Measurements from ENCODE around the gene ZCCHC10. TPM values are rescaled to one million over a fixed set of nuclear protein-coding genes. Genes with fewer than 3 reads are reported as not detected.

The ZCCHC10 gene
- 10 to 100 TPM in 4 of 6 donors, 1 to 10 TPM in 2; 5.7 to 21.3 (median 12.4) TPM for total RNA-seq

DNA sequence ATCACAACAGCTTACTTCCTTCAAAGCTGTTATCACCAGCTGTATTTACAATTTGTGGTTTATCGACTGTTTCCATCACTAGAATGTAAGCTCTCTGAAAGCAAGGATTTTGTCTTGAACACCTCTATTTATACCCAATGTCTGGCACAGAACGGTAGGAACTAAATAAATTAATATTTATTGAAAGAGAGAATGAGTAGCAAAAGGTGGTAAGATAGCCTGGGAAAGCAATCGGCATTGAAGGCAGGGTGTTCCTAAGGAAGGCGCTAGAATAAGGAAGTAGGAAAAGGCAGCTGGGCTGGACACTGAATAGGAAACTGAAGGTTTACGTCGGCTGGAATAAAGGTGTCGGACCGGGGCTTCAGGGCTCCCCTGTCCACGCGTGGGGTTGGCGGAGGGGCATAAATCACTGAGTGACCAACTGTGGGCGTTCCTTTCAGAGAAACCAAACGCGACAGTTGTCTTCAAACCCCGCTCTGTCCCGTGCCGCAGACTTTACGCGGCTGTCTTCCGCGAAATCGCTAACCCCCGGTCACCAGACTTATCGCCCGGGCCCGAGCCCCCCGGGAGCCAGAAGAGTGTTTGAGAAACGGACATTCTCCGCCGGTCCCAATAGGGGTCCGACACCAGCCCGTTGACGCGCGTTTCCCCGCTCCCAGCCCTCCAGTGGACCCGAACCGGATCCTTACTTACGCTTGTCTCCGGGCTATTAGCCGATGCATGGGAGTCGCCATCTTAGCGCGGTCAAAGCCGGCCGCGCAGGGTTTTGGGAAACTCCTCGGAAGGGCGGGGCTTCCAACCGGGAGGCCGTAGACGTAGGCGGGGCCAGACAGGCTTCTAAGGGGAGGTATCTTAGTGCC lies at the start of gene ZCCHC10:
Gene ZCCHC10 (minus strand): TSS at position 746 of the 860 bp plus-strand sequence. CDS start 12 bp downstream, at position 734.
- peak; percentile 99 to 100 for ATAC-seq (ENCODE audit: low FRiP score in 2 of 2)
- Histone ChIP-seq H3K27ac (peak within 1 kb of the TSS; percentile 94 to 99 (median 96)), H3K4me3 (peak within 1 kb of the TSS; percentile 45 to 91 (median 76)), H3K9me3 (no peaks in the 10 kb centered on the region), H3K4me1 (peaks cover 8 to 22% (median 13%) of the 10 kb centered on the region in 4 donors), H3K27me3 (no peaks in the 10 kb centered on the region), H3K36me3 (peaks cover 0 to 10% (median 2%) of the 10 kb centered on the region in 4 donors)
- TF ChIP-seq EP300 (IDR thresholded peaks at IDR 0.05) (no peak), POLR2AphosphoS5 (IDR thresholded peaks at IDR 0.05) (peak; percentile 47 to 89), POLR2A (IDR thresholded peaks at IDR 0.05) (peak in 3 of 4 donors; percentile 51 to 82 (median 80))
- TF ChIP-seq, protein P1, sequence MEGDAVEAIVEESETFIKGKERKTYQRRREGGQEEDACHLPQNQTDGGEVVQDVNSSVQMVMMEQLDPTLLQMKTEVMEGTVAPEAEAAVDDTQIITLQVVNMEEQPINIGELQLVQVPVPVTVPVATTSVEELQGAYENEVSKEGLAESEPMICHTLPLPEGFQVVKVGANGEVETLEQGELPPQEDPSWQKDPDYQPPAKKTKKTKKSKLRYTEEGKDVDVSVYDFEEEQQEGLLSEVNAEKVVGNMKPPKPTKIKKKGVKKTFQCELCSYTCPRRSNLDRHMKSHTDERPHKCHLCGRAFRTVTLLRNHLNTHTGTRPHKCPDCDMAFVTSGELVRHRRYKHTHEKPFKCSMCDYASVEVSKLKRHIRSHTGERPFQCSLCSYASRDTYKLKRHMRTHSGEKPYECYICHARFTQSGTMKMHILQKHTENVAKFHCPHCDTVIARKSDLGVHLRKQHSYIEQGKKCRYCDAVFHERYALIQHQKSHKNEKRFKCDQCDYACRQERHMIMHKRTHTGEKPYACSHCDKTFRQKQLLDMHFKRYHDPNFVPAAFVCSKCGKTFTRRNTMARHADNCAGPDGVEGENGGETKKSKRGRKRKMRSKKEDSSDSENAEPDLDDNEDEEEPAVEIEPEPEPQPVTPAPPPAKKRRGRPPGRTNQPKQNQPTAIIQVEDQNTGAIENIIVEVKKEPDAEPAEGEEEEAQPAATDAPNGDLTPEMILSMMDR (IDR thresholded peaks at IDR 0.05): no peak
- 0 to 1% methylated on average over 35 to 36 of the region's 53 CpGs for whole genome bisulfite sequencing, 2 donors
- peak; percentile 93 to 96 for DNase-seq

- ATAC-seq (ENCODE audit: low FRiP score in 2 of 2): no peak
- Histone ChIP-seq H3K27me3 (no peaks in the 10 kb centered on the region), H3K27ac (no peak overlapping the region), H3K4me3 (no peak overlapping the region), H3K36me3 (peaks cover 12 to 65% (median 37%) of the 10 kb centered on the region in 4 donors), H3K9me3 (no peaks in the 10 kb centered on the region), H3K4me1 (no peaks in the 10 kb centered on the region)
- TF ChIP-seq, protein P1 (IDR thresholded peaks at IDR 0.05): no peak
- TF ChIP-seq POLR2AphosphoS5 (IDR thresholded peaks at IDR 0.05) (no peak), POLR2A (IDR thresholded peaks at IDR 0.05) (no peak), EP300 (IDR thresholded peaks at IDR 0.05) (no peak)
- no peak for DNase-seq
- 89 to 95% methylated on average over 7 of the region's 7 CpGs for WGBS, 2 donors
Observed at GRCh38 chr5:133075572-133076536, 49.5 kb upstream of the ZCCHC10 start.

DNA sequence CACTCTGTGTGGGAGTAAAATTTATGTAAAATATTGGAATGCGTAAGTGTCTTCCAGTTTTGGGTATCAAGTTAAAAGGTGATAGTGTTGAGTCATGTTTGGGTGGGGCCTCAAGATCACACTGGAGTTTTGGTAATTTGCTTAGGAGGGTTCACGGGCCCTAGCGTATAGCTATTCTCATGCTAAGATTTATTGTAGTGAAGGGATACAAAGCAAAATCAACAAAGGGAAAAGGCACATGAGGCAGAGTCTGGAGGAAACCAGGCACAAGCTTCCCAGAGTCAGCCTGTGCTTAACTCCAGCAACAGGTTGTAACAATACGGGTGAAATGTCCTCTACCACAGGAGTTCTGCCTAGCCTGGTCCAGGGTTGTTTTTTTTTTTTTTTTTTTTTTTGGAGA lies 45.7 kb upstream of the ZCCHC10 start:
- Histone ChIP-seq H3K9me3 (no peaks in the 10 kb centered on the region), H3K4me3 (no peak overlapping the region), H3K27me3 (no peaks in the 10 kb centered on the region), H3K27ac (no peak overlapping the region), H3K36me3 (peaks cover 17 to 94% (median 56%) of the 10 kb centered on the region in 4 donors), H3K4me1 (no peaks in the 10 kb centered on the region)
- ATAC-seq (ENCODE audit: low FRiP score in 2 of 2) (no peak), DNase-seq (no peak)
- 94 to 96% methylated on average over 4 of the region's 4 CpGs for WGBS, 2 donors
- no peak for TF ChIP-seq POLR2A (IDR thresholded peaks at IDR 0.05)
- TF ChIP-seq POLR2AphosphoS5 (IDR thresholded peaks at IDR 0.05): no peak
- TF ChIP-seq, protein P1 (IDR thresholded peaks at IDR 0.05): no peak
- TF ChIP-seq EP300 (IDR thresholded peaks at IDR 0.05): no peak

DNA sequence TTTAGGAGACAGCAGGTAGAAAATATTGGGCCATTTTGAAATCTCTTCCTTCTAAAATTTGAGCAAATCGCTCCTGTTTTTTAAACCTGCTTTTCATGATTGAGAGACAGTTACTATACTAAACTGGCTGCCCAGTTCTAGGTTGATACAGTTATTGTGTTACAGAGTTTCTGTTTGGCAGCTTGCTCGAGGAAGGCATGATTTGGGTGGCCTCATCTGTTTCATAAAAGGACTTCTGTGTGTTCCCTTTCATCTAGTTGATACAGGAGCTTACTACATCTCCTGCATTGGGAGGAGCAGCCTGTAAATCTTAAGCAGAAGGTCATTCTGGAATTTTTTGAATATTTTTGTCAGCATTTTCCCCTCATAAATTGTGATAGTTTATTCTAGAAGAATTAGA lies 39.7 kb upstream of the ZCCHC10 start:
- WGBS, 2 donors: 84 to 87% methylated on average over 2 of the region's 2 CpGs
- no peak overlapping the region for H3K4me3 ChIP-seq
- H3K4me1 ChIP-seq: peaks cover 3 to 26% (median 7%) of the 10 kb centered on the region in 4 donors
- ATAC-seq (ENCODE audit: low FRiP score in 2 of 2) (no peak), DNase-seq (no peak)
- no peak for TF ChIP-seq POLR2AphosphoS5 (IDR thresholded peaks at IDR 0.05)
- TF ChIP-seq, protein P1 (IDR thresholded peaks at IDR 0.05): no peak
- TF ChIP-seq POLR2A (IDR thresholded peaks at IDR 0.05): no peak
- no peak for TF ChIP-seq EP300 (IDR thresholded peaks at IDR 0.05)
- H3K27ac ChIP-seq: no peak overlapping the region
- H3K9me3 ChIP-seq: no peaks in the 10 kb centered on the region
- no peaks in the 10 kb centered on the region for H3K27me3 ChIP-seq
- peaks cover 13 to 50% (median 39%) of the 10 kb centered on the region in 4 donors for H3K36me3 ChIP-seq

Measured in upper lobe of left lung (tissue), 6 donors.